Spinal cord (tissue), 10 donors: ENCODE measurements around the gene CRYBA1. TPM values are rescaled to one million over a fixed set of nuclear protein-coding genes. Genes with fewer than 3 reads are reported as not detected.

Source experiments
- DNase-seq, 6 donors: peaks; one replicate each; pipeline versions ENCODE4 v3.0.0 to v3.0.0-alpha.2; 2013 to 2015; ENCODE audit warnings: low spot score in 6 of 6, low read depth in 4 of 6
- H3K27ac ChIP-seq: one replicate; pipeline ENCODE4 v1.5.1; 2013; ENCODE audit warnings: low read depth, low read length, control low read depth
- H3K27me3 ChIP-seq: one replicate; pipeline ENCODE4 v1.6.1; 2013; ENCODE audit warnings: low read length; ENCODE audit not compliant: control insufficient read depth, insufficient read depth
- H3K36me3 ChIP-seq: one replicate; pipeline ENCODE4 v1.6.1; 2013; ENCODE audit warnings: low read length; ENCODE audit not compliant: control insufficient read depth, insufficient read depth
- H3K4me1 ChIP-seq: one replicate; pipeline ENCODE4 v1.6.1; 2013; ENCODE audit warnings: low read length; ENCODE audit not compliant: control insufficient read depth, insufficient read depth
- H3K4me3 ChIP-seq: one replicate; pipeline ENCODE4 v1.5.1; 2013; ENCODE audit warnings: low read depth, low read length, control low read depth
- H3K9me3 ChIP-seq: one replicate; pipeline ENCODE4 v1.6.1; 2013; ENCODE audit warnings: low read length; ENCODE audit not compliant: control insufficient read depth, insufficient read depth
- WGBS: methylation state at CpG from one replicate; pipeline ENCODE4 v1.1.5; 2013; ENCODE audit warnings: missing lambda C conversion rate; ENCODE audit not compliant: insufficient coverage; 5-methylcytosine and 5-hydroxymethylcytosine counted together
- polyA plus RNA-seq, 2 donors: library from polyadenylated mRNA; unstranded; fragments of 120-200 nt; gene quantifications; one replicate each; pipeline ENCODE4 v1.2.1, GENCODE V29; 2013; ENCODE audit not compliant: insufficient read length in 2 of 2
- total RNA-seq, 2 donors: library from RNA; depleted of rRNA in 1 of 2; stranded (reverse); fragments of 120-200 nt in 1 of 2; fragments of >200 nt in 1 of 2; gene quantifications; one replicate each; pipeline versions ENCODE4 v1.2.3 to v1.2.4, GENCODE V29; 2013 to 2014
- donor health status: healthy.

Gene CRYBA1
- total and polyA plus RNA-seq, 4 donors, result 0.26 TPM; not detected in 3

DNA sequence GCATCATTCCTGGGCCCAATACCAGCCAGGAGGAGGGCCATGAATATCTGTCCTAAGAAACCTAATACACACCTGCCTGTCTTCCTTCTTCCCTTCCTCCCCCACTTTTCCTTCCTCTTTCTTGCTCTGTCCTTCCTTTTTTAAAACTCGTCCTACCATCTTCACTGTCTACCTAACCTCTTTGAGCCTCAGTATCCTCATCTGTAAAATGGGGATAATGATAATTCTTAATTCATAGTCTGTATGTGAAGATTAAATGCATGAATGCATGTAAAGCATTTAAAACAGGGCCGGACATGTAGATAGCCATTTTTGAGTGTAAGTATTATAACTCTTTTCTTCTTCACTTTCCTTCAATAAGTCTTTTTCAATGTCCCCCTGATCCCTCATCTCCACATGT, 560 bp downstream of the CRYBA1 start:
- Histone ChIP-seq H3K27ac (no peak overlapping the region), H3K27me3 (no peaks in the 10 kb centered on the region), H3K4me1 (peaks cover 3% of the 10 kb centered on the region), H3K9me3 (no peaks in the 10 kb centered on the region), H3K36me3 (no peaks in the 10 kb centered on the region), H3K4me3 (no peak overlapping the region)
- WGBS, result no CpG with 5 or more reads among the region's 2 CpGs
- DNase-seq, result no peak

DNA sequence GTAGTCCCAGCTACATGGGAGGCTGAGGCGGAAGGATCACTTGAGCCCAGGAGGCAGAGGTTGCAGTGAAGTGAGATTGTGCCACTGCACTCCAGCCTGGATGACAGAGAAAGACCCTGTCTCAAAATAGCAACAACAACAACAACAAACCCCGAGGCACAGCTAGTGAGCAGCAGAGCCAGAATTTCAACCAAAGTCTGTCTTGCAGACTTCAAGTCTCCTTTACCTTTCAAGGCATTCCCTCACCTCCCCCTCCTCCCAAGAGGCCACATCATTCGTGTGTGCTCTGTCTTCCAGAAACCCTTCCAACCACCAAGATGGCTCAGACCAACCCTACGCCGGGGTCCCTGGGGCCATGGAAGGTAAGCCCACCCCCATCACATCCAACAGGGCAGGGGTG, 2.2 kb downstream of the CRYBA1 start:
- Histone ChIP-seq H3K9me3 (no peaks in the 10 kb centered on the region), H3K4me1 (peaks cover 3% of the 10 kb centered on the region), H3K36me3 (no peaks in the 10 kb centered on the region), H3K27me3 (no peaks in the 10 kb centered on the region), H3K27ac (no peak overlapping the region), H3K4me3 (no peak overlapping the region)
- no peak for DNase-seq
- WGBS, result 89% methylated on average over 5 of the region's 5 CpGs

DNA sequence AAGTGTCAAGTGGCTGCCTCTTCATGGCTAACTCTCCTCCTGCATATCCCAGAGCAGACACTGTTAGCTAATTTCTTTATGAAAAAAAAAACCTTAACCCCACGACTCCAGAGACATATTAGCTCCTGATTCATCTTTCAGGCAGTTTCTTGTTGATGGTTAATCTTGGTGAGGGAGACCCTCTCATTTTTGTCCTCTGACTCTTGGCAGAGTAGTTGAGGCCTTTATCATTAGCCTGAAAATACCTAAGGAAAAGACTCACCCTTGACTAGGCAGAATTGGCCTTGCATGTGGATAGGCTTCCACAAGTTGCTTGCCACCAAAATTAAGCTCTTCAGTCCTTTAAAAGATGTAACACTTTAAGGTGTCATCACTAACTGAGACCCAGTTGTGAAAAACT, 4.0 kb downstream of the CRYBA1 start:
- Histone ChIP-seq H3K27me3 (no peaks in the 10 kb centered on the region), H3K36me3 (peaks cover 6% of the 10 kb centered on the region), H3K4me1 (peaks cover 3% of the 10 kb centered on the region), H3K9me3 (no peaks in the 10 kb centered on the region), H3K27ac (no peak overlapping the region), H3K4me3 (no peak overlapping the region)
- DNase-seq, result no peak
- WGBS, result no CpG with 5 or more reads among the region's 1 CpG

DNA sequence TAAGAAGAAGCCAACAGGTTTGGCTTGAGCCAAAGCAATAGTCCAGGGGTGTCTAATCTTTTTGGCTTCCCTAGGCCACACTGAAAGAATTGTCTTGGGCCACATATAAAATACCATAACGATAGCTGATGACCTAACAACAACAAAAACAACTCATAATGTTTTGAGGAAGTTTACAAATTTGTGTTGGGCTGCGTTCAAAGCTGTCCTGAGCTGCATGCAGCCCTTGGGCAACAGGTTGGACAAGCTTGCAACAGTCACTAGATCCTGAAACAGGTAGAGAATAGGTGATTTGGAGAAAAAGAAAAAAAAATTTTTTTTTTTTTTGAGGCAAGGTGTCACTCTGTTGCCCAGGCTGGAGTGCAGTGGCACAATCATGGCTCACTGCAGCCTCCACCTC, 4.5 kb downstream of the CRYBA1 start:
- Histone ChIP-seq H3K4me1 (peaks cover 3% of the 10 kb centered on the region), H3K9me3 (no peaks in the 10 kb centered on the region), H3K36me3 (peaks cover 6% of the 10 kb centered on the region), H3K4me3 (no peak overlapping the region), H3K27ac (no peak overlapping the region), H3K27me3 (no peaks in the 10 kb centered on the region)
- WGBS, result no CpG with 5 or more reads among the region's 2 CpGs
- no peak for DNase-seq

DNA sequence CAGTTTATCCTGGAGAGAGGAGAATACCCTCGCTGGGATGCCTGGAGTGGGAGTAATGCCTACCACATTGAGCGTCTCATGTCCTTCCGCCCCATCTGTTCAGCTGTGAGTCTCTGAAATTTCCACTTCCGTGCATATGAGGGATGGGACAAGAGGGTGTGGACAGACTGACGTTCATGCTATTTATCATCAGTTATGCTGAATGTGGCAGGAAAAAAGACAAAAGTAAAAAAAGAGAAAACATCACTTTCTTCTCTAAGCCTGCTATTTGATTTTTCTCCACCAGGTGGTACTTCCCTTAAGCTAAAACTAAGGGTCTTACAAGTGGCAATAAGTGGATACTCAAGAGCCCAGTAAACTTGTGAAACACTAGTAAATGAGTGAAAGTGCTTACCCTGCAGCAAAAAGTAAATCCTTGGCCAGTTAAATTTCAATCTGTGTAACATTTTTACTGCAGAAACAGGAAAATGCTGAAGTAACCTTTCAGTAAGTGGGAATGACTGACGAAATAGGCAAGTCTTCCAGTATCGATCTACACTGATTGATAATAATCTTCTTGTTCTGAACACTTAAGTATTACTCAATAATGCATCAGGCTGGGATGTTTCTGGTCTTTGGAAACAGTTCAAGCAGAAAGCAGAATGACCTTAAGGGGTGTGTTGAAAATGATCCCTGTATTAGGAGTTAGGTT, 5.6 kb downstream of the CRYBA1 start:
- WGBS, result 79% methylated on average over 4 of the region's 7 CpGs
- Histone ChIP-seq H3K27me3 (no peaks in the 10 kb centered on the region), H3K4me1 (no peaks in the 10 kb centered on the region), H3K4me3 (no peak overlapping the region), H3K27ac (no peak overlapping the region), H3K36me3 (peaks cover 6% of the 10 kb centered on the region), H3K9me3 (no peaks in the 10 kb centered on the region)
- peak in 3 of 6 donors; percentile 2 to 53 (median 15) for DNase-seq

DNA sequence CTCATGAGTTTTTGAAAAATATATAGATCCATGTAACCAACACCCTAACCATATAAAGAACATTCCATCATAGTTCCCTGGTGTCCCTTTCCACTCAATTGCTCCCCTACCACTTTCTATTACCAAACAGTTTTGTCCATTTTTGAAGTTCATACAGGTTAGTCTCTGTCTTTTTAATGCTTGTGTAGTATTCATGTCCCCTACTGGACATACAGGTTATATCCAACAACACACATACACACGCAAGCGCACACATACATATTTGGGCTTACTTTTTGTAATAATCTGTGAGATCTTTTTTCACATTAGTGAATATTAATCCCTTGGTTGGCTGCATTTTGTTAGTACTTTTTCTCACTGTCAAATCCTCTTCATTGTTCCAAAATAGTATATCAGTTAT, 6.4 kb downstream of the CRYBA1 start:
- Histone ChIP-seq H3K27me3 (no peaks in the 10 kb centered on the region), H3K9me3 (no peaks in the 10 kb centered on the region), H3K4me1 (no peaks in the 10 kb centered on the region), H3K36me3 (peaks cover 6% of the 10 kb centered on the region), H3K4me3 (no peak overlapping the region), H3K27ac (no peak overlapping the region)
- WGBS, result no CpG with 5 or more reads among the region's 2 CpGs
- no peak for DNase-seq

DNA sequence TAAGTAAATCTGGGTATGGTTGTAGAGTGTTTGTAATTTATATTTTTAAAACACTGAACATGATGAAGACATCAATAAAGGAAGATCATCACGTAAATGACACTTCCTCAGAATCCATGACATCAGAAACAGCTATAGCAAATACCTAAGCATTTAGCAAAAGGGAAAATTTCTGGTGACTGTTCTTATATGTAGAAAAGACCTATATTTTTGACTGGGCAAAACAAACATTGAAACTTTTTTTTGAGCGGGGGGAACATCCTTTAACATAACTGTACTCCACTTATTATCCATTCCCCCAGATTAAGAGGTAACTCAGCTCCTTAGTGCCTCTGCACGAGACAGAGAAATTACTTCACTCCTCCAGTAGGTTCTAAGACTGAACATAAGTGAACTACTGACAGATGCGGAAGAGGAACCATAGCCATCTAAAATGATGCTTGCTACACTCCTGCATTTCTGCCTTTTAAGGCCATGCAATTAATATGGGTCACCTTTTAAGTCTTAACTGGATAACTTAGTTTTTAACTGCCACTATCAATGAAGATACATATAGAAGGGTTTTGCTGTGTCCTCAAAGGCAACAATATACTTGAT, 9.4 kb downstream of the CRYBA1 start:
- Histone ChIP-seq H3K4me1 (no peaks in the 10 kb centered on the region), H3K36me3 (peaks cover 6% of the 10 kb centered on the region), H3K27ac (no peak overlapping the region), H3K4me3 (no peak overlapping the region), H3K9me3 (no peaks in the 10 kb centered on the region), H3K27me3 (no peaks in the 10 kb centered on the region)
- no peak for DNase-seq
- WGBS, result no CpG with 5 or more reads among the region's 4 CpGs

DNA sequence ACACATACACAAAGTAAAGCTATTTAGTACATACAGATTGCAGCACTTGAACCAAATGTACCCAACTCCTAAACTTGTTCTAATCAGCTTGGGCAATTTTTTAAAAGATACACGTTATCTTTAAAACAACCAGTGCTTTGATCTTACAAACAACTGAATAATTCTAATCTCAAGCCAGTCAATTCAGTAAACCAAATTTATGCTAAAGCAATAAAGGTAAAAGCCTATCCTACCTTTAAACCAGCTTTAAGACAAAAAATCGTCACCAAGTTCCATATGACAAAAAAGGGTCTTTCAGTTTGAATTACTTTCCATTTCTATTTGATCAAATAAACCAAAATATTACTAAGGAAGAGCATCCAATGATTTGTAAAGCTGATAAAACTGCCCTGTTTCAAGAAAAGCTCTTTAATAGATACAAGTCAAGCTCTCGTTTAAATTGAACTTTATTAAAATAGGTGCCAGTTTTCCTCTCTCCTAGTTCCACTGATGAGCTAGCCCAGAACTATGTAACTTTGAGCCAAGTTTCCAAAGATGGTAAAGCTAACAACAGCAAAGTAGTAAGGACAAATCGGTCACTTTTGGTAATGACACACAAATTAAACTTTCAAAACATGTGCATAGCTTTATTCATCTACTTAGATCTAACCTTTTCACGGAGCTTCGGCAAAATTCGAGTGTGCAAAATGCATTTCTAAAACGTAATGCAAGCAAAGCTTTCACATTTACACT, 10.2 kb downstream of the CRYBA1 start:
- Histone ChIP-seq H3K27ac (no peak overlapping the region), H3K9me3 (no peaks in the 10 kb centered on the region), H3K36me3 (peaks cover 6% of the 10 kb centered on the region), H3K4me3 (no peak overlapping the region), H3K27me3 (no peaks in the 10 kb centered on the region), H3K4me1 (no peaks in the 10 kb centered on the region)
- no peak for DNase-seq
- WGBS, result 73% methylated on average over 3 of the region's 8 CpGs

DNA sequence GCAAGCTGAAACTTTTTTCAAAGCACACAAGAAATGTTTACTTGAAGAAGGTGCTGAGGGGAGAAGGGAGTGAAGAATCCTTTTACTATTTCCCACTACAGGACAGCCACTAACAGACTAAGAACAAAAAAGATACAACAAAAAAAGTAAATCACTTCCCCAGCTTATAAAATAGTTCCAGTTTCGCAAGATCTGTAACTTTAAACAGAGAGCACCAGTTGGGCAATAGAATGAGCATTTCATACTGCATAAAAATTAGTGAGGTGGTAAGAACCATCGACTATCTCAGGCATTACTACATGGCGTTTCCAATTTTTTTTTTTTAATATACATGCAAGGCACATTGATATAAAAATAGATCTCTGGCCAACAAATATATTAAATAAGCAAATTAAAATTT, 11.1 kb downstream of the CRYBA1 start:
- H3K27me3 ChIP-seq, result no peaks in the 10 kb centered on the region
- no peaks in the 10 kb centered on the region for H3K4me1 ChIP-seq
- DNase-seq, result no peak
- WGBS, result no CpG with 5 or more reads among the region's 3 CpGs
- no peaks in the 10 kb centered on the region for H3K9me3 ChIP-seq
- peaks cover 6% of the 10 kb centered on the region for H3K36me3 ChIP-seq
- no peak overlapping the region for H3K27ac ChIP-seq
- H3K4me3 ChIP-seq, result no peak overlapping the region

DNA sequence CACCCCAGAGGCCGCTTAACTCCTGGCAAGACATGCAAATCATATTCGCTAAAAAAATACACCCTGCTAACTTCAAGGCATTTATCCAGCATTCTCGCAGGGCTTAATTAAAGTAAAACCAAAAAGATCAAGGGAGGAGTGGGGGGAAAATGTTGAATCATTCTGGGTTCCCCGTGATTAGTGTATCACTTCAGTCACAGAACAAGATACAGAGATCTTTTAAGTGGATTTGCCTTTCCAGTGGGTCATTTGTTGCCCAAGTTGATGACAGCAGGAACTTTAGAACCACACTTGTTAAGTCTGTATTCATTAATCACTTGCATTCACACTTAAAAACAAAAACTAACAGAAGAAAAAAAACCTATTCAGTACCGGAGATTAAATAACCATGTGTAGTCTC, 17.3 kb downstream of the CRYBA1 start:
- H3K27ac ChIP-seq, result no peak overlapping the region
- H3K4me3 ChIP-seq, result no peak overlapping the region
- peaks cover 13% of the 10 kb centered on the region for H3K36me3 ChIP-seq
- no peaks in the 10 kb centered on the region for H3K4me1 ChIP-seq
- WGBS, result 86% methylated on average over 1 of the region's 5 CpGs
- DNase-seq, result no peak
- no peaks in the 10 kb centered on the region for H3K9me3 ChIP-seq
- H3K27me3 ChIP-seq, result no peaks in the 10 kb centered on the region
